ENCODE measurements around the gene C12orf54. TPM values are rescaled to one million over a fixed set of nuclear protein-coding genes. Genes with fewer than 3 reads are reported as not detected.
"Not testable (repeated sequence)": the region's sequence is repeated elsewhere in the genome, so short reads cannot be mapped to it uniquely, and the experiment has no call there.

The C12orf54 gene
- total RNA-seq = not detected in 2 replicates

DNA sequence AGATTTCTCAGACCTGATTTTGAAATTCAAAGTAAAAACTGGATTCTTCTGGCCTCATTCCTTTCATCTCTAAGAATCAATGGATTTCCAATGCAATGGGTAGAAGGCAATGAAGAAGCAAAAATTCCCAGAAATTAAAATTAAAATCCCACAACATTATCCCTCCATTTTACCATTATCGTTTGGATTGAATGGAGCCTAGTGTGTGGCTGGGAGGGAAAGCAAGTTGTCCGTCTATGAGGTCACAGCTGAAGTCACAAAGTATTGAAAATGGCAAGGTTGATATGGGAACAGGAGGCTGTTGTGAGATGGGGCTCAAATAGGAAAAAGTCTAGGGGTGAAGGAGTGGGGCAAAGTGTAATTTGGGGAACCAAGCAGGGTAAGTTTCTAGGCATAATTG is at the start of gene C12orf54:
Gene C12orf54, plus strand, starts transcription at position 301 of the 400 bp plus-strand sequence. CDS start 799 bp downstream, outside the sequence.
- DNase-seq (no peak), ATAC-seq (ENCODE audit: low read depth) (no peak)
- ChIA-PET POLR2A (no interaction called here), CTCF (no interaction called here)
- no peaks in the 10 kb centered on the region for H3K36me3 Mint-ChIP-seq (ENCODE audit: low read depth)
- H3K27me3 Mint-ChIP-seq = peaks cover 3% of the 10 kb centered on the region
- intact Hi-C loops (cut with micrococcal nuclease) = no loop called here
- TF ChIP-seq, protein P1, sequence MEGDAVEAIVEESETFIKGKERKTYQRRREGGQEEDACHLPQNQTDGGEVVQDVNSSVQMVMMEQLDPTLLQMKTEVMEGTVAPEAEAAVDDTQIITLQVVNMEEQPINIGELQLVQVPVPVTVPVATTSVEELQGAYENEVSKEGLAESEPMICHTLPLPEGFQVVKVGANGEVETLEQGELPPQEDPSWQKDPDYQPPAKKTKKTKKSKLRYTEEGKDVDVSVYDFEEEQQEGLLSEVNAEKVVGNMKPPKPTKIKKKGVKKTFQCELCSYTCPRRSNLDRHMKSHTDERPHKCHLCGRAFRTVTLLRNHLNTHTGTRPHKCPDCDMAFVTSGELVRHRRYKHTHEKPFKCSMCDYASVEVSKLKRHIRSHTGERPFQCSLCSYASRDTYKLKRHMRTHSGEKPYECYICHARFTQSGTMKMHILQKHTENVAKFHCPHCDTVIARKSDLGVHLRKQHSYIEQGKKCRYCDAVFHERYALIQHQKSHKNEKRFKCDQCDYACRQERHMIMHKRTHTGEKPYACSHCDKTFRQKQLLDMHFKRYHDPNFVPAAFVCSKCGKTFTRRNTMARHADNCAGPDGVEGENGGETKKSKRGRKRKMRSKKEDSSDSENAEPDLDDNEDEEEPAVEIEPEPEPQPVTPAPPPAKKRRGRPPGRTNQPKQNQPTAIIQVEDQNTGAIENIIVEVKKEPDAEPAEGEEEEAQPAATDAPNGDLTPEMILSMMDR (IDR thresholded peaks at IDR 0.05) = no peak
- H3K4me1 Mint-ChIP-seq = no peaks in the 10 kb centered on the region
- no peak within 1 kb of the TSS for H3K4me3 Mint-ChIP-seq
- H3K9me3 Mint-ChIP-seq = peaks cover 8% of the 10 kb centered on the region
- H3K27ac Mint-ChIP-seq = no peak within 1 kb of the TSS

DNA sequence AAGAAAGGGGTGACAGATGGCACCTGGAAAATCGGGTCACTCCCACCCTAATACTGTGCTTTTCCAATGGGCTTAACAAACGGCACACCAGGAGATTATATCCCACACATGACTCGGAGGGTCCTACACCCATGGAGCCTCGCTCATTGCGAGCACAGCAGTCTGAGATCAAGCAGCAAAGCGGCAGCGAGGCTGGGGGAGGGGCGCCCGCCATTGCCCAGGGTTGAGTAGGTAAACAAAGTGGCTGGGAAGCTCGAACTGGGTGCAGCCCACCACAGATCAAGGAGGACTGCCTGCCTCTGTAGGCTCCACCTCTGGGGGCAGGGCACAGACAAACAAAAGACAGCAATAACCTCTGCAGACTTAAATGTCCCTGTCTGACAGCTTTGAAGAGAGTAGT is 48.3 kb upstream of the C12orf54 start:
- H3K27me3 Mint-ChIP-seq = peaks cover 18% of the 10 kb centered on the region
- ATAC-seq (ENCODE audit: low read depth); DNase-seq; POLR2A ChIA-PET; H3K36me3 Mint-ChIP-seq (ENCODE audit: low read depth); H3K4me1 Mint-ChIP-seq; CTCF ChIA-PET; H3K9me3 Mint-ChIP-seq; intact Hi-C loops (cut with micrococcal nuclease); H3K4me3 Mint-ChIP-seq; H3K27ac Mint-ChIP-seq: not testable (repeated sequence)

DNA sequence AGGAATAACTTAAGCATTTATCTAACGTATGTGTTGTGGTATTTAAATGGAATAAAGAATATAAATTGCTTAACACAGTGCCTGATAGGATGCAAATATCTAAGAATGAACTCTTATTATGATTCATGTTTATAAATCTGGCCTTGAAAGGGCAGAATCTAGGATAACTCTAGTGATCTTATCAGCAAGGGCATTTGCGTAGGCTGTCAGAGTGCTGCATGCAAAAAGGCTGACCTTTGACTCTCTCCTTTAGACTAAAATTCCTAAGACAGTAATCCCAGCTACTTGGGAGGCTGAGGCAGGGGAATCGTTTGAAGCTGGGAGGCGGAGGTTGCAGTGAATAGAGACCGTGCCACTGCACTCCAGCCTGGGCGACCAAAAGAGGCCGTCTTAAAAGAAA is 41.2 kb upstream of the C12orf54 start:
- Mint-ChIP-seq H3K27me3 (peaks cover 10% of the 10 kb centered on the region), H3K4me3 (no peak overlapping the region), H3K4me1 (no peaks in the 10 kb centered on the region), H3K27ac (no peak overlapping the region), H3K9me3 (no peaks in the 10 kb centered on the region), H3K36me3 (ENCODE audit: low read depth) (no peaks in the 10 kb centered on the region)
- TF ChIP-seq, protein P1 (IDR thresholded peaks at IDR 0.05) = no peak
- CTCF ChIA-PET = no interaction called here
- ATAC-seq (ENCODE audit: low read depth) (no peak), DNase-seq (no peak)
- intact Hi-C loops (cut with micrococcal nuclease) = no loop called here
- POLR2A ChIA-PET = no interaction called here

DNA sequence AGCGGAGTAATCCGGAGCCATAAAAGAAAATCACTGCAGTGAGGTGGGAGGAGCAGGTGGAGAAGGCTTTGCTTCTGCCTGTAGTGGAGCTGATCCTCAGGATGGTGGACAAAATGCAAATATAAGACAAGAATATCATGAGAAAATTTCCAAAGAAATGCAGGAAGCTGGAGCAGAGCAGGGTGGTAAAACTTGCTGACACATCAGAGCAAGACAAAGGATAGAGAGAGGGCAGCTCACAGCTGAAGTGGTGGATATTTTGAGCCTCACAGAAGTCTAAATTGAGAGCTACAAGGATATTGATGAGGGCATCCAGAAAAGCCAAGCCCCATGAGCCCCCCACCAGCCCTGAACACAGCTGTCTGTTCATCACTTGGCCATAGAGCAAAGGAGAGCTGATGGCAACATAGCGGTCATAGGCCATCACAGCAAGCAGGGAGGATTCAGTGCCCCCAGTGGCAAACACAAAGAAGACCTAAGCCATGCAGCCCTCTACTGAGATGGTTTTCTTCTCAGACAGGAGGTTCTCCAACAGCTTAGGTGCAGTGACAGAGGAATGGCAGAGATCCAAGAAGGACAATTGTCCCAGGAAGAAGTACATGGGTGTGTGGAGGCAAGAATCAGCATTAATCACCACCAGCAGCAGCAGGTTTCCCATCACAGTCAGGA is 40.0 kb upstream of the C12orf54 start:
- no peaks in the 10 kb centered on the region for H3K36me3 Mint-ChIP-seq (ENCODE audit: low read depth)
- H3K9me3 Mint-ChIP-seq = no peaks in the 10 kb centered on the region
- H3K4me1 Mint-ChIP-seq = no peaks in the 10 kb centered on the region
- peaks cover 15% of the 10 kb centered on the region for H3K27me3 Mint-ChIP-seq
- no peak overlapping the region for H3K27ac Mint-ChIP-seq
- H3K4me3 Mint-ChIP-seq = no peak overlapping the region
- intact Hi-C loops (cut with micrococcal nuclease) = no loop called here
- POLR2A ChIA-PET = no interaction called here
- no peak for DNase-seq
- CTCF ChIA-PET = no interaction called here
- TF ChIP-seq, protein P1 (IDR thresholded peaks at IDR 0.05) = no peak
- ATAC-seq (ENCODE audit: low read depth) = no peak

DNA sequence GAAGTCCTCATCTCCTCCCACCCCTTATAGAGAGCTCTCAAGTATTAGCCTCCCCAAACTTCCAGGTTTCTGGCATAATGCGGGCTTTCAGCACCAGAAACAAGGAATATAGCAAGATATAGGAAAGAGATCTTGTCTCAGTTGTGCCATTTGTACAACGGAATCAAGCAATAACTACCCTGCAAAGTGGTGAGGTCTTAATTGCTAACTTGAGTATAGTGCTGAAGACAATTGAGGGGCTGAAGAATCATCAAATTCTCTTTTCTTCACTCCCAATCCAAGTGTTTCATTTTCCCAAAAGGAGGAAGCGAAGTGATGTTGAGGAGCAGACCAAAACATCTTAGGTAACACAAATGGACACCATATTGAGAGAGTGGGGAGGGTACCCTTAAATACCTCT is 36.8 kb upstream of the C12orf54 start:
- Mint-ChIP-seq H3K4me1 (no peaks in the 10 kb centered on the region), H3K36me3 (ENCODE audit: low read depth) (no peaks in the 10 kb centered on the region), H3K9me3 (peaks cover 2% of the 10 kb centered on the region), H3K4me3 (no peak overlapping the region), H3K27ac (no peak overlapping the region), H3K27me3 (peaks cover 33% of the 10 kb centered on the region)
- TF ChIP-seq, protein P1 (IDR thresholded peaks at IDR 0.05) = no peak
- DNase-seq (no peak), ATAC-seq (ENCODE audit: low read depth) (no peak)
- CTCF ChIA-PET = no interaction called here
- POLR2A ChIA-PET = no interaction called here
- intact Hi-C loops (cut with micrococcal nuclease) = no loop called here
